ENCODE results near the gene CYB5R2. TPM values are rescaled to one million over a fixed set of nuclear protein-coding genes. Genes with fewer than 3 reads are reported as not detected.

The CYB5R2 gene
- total RNA-seq, 1 experiment from 2014 or later = 16.7 TPM

DNA sequence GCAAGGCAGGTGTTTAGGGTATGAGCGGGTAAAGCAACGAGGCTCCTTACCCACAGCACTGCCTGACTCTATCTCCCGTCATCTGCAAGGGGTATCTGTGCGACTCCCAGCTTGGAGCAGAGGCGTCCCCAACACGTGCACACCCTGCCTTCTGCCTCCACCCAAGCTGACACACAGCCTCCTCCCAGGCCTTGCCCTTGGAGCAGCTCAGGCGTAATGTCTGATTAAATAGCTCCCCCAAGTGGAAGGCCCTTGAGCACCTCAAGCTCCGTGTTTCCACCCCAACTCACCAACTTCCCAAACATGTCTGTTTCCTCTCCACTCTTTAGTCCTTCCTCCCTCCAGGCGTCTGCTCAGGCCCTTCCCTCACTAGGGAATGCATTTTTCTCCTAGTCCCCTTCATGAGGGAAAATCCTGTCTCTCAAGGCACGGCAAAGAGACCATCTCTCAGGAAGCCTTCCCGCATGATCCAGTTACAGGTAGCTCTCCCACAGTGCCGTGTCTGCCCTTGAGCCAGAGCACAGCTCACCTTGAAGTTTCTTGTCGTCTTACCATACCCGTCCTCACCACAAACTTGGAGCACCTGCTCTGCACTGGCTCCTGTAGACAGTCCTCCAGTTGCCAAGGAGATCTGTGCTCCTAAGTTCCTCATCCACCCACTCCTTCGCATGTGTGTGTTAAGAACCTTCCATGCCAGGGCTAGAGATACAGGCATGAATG is 15.8 kb downstream of the CYB5R2 start:
- intact Hi-C loops (cut with micrococcal nuclease; ENCODE audit: unreplicated experiment) = loop anchor here (1.0 to 5.0 kb wide), 2 partner anchors 45 to 86 kb away; no protein-coding TSS in a partner anchor
- H3K27ac ChIP-seq = no peak overlapping the region
- ChIA-PET POLR2A (ENCODE audit: unreplicated experiment) (no interaction called here), CTCF (interaction anchor here (1.0 to 1.6 kb wide), 4 partner anchors 52 to 215 kb away, joined by 3 to 20 read pairs (median 3); no protein-coding TSS in a partner anchor)
- H3K9me2 ChIP-seq (ENCODE audit: insufficient read depth) = no peaks in the 10 kb centered on the region
- no peaks in the 10 kb centered on the region for H3K79me2 ChIP-seq (ENCODE audit: low read depth)
- H3K36me3 ChIP-seq (ENCODE audit: low read depth) = no peaks in the 10 kb centered on the region
- H3K4me2 ChIP-seq = no peak overlapping the region
- no peak overlapping the region for H2AFZ ChIP-seq
- no peaks in the 10 kb centered on the region for H4K20me1 ChIP-seq (ENCODE audit: insufficient read depth)
- no TSS peak for BruUV-seq (replicated peaks)
- H3K27me3 ChIP-seq (ENCODE audit: insufficient read depth, low read depth) = no peaks in the 10 kb centered on the region
- TF ChIP-seq EZH2 (IDR thresholded peaks at IDR 0.05; ENCODE audit: low read depth) = no peak
- TF ChIP-seq, protein P1, sequence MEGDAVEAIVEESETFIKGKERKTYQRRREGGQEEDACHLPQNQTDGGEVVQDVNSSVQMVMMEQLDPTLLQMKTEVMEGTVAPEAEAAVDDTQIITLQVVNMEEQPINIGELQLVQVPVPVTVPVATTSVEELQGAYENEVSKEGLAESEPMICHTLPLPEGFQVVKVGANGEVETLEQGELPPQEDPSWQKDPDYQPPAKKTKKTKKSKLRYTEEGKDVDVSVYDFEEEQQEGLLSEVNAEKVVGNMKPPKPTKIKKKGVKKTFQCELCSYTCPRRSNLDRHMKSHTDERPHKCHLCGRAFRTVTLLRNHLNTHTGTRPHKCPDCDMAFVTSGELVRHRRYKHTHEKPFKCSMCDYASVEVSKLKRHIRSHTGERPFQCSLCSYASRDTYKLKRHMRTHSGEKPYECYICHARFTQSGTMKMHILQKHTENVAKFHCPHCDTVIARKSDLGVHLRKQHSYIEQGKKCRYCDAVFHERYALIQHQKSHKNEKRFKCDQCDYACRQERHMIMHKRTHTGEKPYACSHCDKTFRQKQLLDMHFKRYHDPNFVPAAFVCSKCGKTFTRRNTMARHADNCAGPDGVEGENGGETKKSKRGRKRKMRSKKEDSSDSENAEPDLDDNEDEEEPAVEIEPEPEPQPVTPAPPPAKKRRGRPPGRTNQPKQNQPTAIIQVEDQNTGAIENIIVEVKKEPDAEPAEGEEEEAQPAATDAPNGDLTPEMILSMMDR (conservative IDR thresholded peaks at IDR 0.05) = peak; percentile 65
- H3K4me3 ChIP-seq = no peak overlapping the region
- H3F3A ChIP-seq (ENCODE audit: insufficient read depth, low read depth) = no peaks in the 10 kb centered on the region
- H3K4me1 ChIP-seq (replicated peaks; ENCODE audit: insufficient read depth) = no peaks in the 10 kb centered on the region
- H3K9me3 ChIP-seq (ENCODE audit: insufficient read depth, low read depth) = no peaks in the 10 kb centered on the region
- peak; percentile 31 to 53 for DNase-seq

DNA sequence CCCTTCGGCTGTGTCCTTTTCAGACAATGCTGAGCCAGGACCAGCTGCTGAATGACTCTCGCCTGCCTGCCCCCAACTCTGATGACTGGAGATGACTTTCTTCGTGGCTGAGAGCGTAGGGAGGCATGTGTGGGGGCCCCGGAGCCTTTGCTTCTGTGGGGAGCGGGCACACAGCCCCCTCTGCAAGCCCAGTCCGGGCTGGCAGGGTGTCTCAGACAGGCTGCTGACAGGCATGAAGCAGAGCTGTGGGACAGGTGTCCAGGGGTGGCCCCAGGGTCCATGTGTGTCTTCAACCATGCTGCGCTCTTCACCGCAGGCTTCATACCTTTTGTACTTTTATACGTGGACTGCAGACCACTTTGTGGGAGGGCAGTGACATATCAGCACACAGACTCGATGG is 16.6 kb downstream of the CYB5R2 start:
- Histone ChIP-seq H4K20me1 (ENCODE audit: insufficient read depth) (no peaks in the 10 kb centered on the region), H3K9me3 (ENCODE audit: insufficient read depth, low read depth) (no peaks in the 10 kb centered on the region), H3K4me3 (no peak overlapping the region), H3K9me2 (ENCODE audit: insufficient read depth) (no peaks in the 10 kb centered on the region), H3F3A (ENCODE audit: insufficient read depth, low read depth) (no peaks in the 10 kb centered on the region), H3K4me1 (replicated peaks; ENCODE audit: insufficient read depth) (no peaks in the 10 kb centered on the region), H3K27me3 (ENCODE audit: insufficient read depth, low read depth) (no peaks in the 10 kb centered on the region), H3K79me2 (ENCODE audit: low read depth) (no peaks in the 10 kb centered on the region), H3K27ac (no peak overlapping the region), H2AFZ (no peak overlapping the region), H3K4me2 (no peak overlapping the region), H3K36me3 (ENCODE audit: low read depth) (no peaks in the 10 kb centered on the region)
- ChIA-PET POLR2A (ENCODE audit: unreplicated experiment) (no interaction called here), CTCF (interaction anchor here (1.0 to 1.6 kb wide), 4 partner anchors 51 to 214 kb away, joined by 3 to 20 read pairs (median 3); no protein-coding TSS in a partner anchor)
- no TSS peak for BruUV-seq (replicated peaks)
- TF ChIP-seq, protein P1 (conservative IDR thresholded peaks at IDR 0.05) = no peak
- no peak for TF ChIP-seq EZH2 (IDR thresholded peaks at IDR 0.05; ENCODE audit: low read depth)
- intact Hi-C loops (cut with micrococcal nuclease; ENCODE audit: unreplicated experiment) = loop anchor here (1.0 to 5.0 kb wide), 2 partner anchors 44 to 85 kb away; no protein-coding TSS in a partner anchor
- DNase-seq = no peak

DNA sequence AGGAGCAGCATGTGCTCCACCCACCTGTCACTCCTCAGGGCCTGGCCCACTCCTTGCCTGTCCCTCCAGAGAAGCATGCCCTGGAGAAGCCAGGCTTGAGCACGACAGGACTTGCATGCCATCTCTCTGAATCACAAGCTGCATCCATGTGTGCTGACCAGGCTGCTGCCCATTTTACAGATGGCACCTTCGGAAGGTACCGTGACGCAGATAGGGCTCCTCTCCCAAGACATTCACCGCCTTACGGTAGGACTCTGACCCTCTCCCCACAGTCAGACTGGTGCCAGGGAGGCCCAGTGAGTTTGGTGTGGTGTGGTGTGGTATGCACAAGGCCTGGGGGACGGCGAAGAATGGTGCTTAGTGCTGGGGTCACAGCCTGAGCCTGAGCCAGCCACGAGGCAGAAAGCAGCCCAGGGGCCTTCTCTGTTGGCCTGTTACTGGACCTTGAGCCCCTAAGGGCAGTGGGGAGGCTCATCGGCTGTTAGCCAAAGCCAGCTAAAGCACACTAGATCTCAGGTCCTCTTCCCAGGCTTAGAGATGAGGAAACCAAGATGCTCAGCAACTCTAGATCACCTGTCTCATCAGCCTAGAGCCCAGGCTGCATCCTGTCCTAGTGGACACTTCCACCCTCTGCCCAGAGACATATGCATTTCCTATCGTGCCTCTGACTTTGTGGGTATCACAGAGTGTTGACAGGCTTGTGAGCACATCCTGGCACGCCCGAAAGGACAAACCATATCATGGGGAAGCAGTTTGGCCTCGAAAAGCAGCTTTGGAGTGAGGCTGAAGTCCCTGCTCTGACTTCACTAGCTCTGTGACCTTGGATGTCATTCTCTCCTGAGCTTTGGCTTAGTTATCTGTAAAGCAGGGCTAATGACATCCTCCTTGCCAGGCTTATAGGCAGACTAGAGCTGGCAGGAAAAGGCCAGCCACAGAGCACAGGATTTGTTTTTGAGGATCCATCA is 17.8 kb downstream of the CYB5R2 start:
- Histone ChIP-seq H3K27me3 (ENCODE audit: insufficient read depth, low read depth) (no peaks in the 10 kb centered on the region), H3K4me3 (no peak overlapping the region), H3K9me2 (ENCODE audit: insufficient read depth) (no peaks in the 10 kb centered on the region), H3K27ac (no peak overlapping the region), H3K4me1 (replicated peaks; ENCODE audit: insufficient read depth) (no peaks in the 10 kb centered on the region), H3K9me3 (ENCODE audit: insufficient read depth, low read depth) (no peaks in the 10 kb centered on the region), H3F3A (ENCODE audit: insufficient read depth, low read depth) (no peaks in the 10 kb centered on the region), H3K4me2 (no peak overlapping the region), H3K79me2 (ENCODE audit: low read depth) (no peaks in the 10 kb centered on the region), H3K36me3 (ENCODE audit: low read depth) (no peaks in the 10 kb centered on the region), H2AFZ (no peak overlapping the region), H4K20me1 (ENCODE audit: insufficient read depth) (no peaks in the 10 kb centered on the region)
- intact Hi-C loops (cut with micrococcal nuclease; ENCODE audit: unreplicated experiment) = loop anchor here (5.0 kb wide), 1 partner anchor 43 kb away; no protein-coding TSS in a partner anchor
- ChIA-PET CTCF (no interaction called here), POLR2A (ENCODE audit: unreplicated experiment) (no interaction called here)
- TF ChIP-seq, protein P1 (conservative IDR thresholded peaks at IDR 0.05) = no peak
- no peak for TF ChIP-seq EZH2 (IDR thresholded peaks at IDR 0.05; ENCODE audit: low read depth)
- no TSS peak for BruUV-seq (replicated peaks)
- DNase-seq = no peak

All from PC-9 (cell line).